Type B pancreatic cell (in vitro differentiated cells): ENCODE data around the gene CDC23. TPM values are rescaled to one million over a fixed set of nuclear protein-coding genes. Genes with fewer than 3 reads are reported as not detected.
"Not testable (repeated sequence)": the region's sequence is repeated elsewhere in the genome, so short reads cannot be mapped to it uniquely, and the experiment has no call there.

Experiments
- DNase-seq: peaks from one replicate; pipeline ENCODE4 v3.0.0; 2021; ENCODE audit warnings: mixed read lengths; ENCODE audit not compliant: unreplicated experiment; ENCODE audit errors: extremely low spot score
- H3K27ac Mint-ChIP-seq: 2 replicates; pipeline ENCODE4 v1.8.0; 2021; ENCODE audit warnings: mild to moderate bottlenecking, mixed read lengths
- H3K27me3 Mint-ChIP-seq: 2 replicates; pipeline ENCODE4 v1.8.0; 2021; ENCODE audit warnings: mixed read lengths
- H3K36me3 Mint-ChIP-seq: 2 replicates; pipeline ENCODE4 v1.8.0; 2021; ENCODE audit warnings: mixed read lengths
- H3K4me1 Mint-ChIP-seq: one replicate; pipeline ENCODE4 v1.8.0; 2021; ENCODE audit warnings: mixed read lengths; ENCODE audit not compliant: unreplicated experiment
- H3K4me3 Mint-ChIP-seq: 2 replicates; pipeline ENCODE4 v1.8.0; 2021; ENCODE audit warnings: mild to moderate bottlenecking, mixed read lengths
- H3K9me3 Mint-ChIP-seq: 2 replicates; pipeline ENCODE4 v1.8.0; 2021; ENCODE audit warnings: mixed read lengths
- CTCF ChIP-seq: fragments of 200-600 bp; sonication (generic); conservative IDR thresholded peaks from 2 replicates; pipeline ENCODE4 v1.5.0; 2021; ENCODE audit warnings: antibody characterized with exemption, mild to moderate bottlenecking
- long read RNA-seq: library from polyadenylated mRNA; unstranded; transcript quantifications from one replicate; pipeline ENCODE4 v2.0.0, GENCODE V29; 2020
- total RNA-seq: library from RNA; stranded (reverse); gene quantifications from 2 replicates; pipeline ENCODE4 v1.2.1, GENCODE V29; 2021; ENCODE audit warnings: low replicate concordance

The CDC23 gene
- 40.2 and 41.6 TPM in 2 replicates for total RNA-seq
- long read RNA-seq, transcript CDC23-202 (16 exons, 3,155 nt), result major isoform, 151 of 172 reads
- long read RNA-seq, partial matches to known transcripts, result 5 of 172 reads
- long read RNA-seq, other reads (novel, unspliced or antisense), result 12 of 172 reads

GRCh38 chr5:138213161-138214029 lies at the start of gene CDC23:
TSS of gene CDC23 (minus strand) at chr5:138213323. CDS start at chr5:138213312, 11 bp downstream.
- Mint-ChIP-seq H3K36me3 (no peaks in the 10 kb centered on the region), H3K27me3 (no peaks in the 10 kb centered on the region), H3K27ac (peak within 1 kb of the TSS; percentile 97), H3K4me1 (peaks cover 20% of the 10 kb centered on the region), H3K9me3 (no peaks in the 10 kb centered on the region), H3K4me3 (peak within 1 kb of the TSS; percentile 99)
- no peak for TF ChIP-seq CTCF
- peak; percentile 89 for DNase-seq

- Mint-ChIP-seq H3K9me3 (no peaks in the 10 kb centered on the region), H3K36me3 (no peaks in the 10 kb centered on the region), H3K4me3 (no peak overlapping the region), H3K27me3 (peaks cover 17% of the 10 kb centered on the region), H3K27ac (no peak overlapping the region), H3K4me1 (peaks cover 3% of the 10 kb centered on the region)
- DNase-seq, result no peak
- TF ChIP-seq CTCF, result no peak
These were observed 45.7 kb upstream of the CDC23 start for GRCh38 chr5:138258704-138259292.

- H3K4me1 Mint-ChIP-seq, result peaks cover 3% of the 10 kb centered on the region
- TF ChIP-seq CTCF, result no peak
- peaks cover 21% of the 10 kb centered on the region for H3K27me3 Mint-ChIP-seq
- H3K4me3 Mint-ChIP-seq, result no peak overlapping the region
- DNase-seq, result no peak
- H3K36me3 Mint-ChIP-seq, result no peaks in the 10 kb centered on the region
- no peak overlapping the region for H3K27ac Mint-ChIP-seq
- H3K9me3 Mint-ChIP-seq, result no peaks in the 10 kb centered on the region
These were observed 44.5 kb upstream of the CDC23 start for GRCh38 chr5:138257583-138257982.

GRCh38 chr5:138252944-138253343 lies 39.8 kb upstream of the CDC23 start:
- no peak overlapping the region for H3K4me3 Mint-ChIP-seq
- H3K27ac Mint-ChIP-seq, result no peak overlapping the region

GRCh38 chr5:138247800-138248199 lies 34.7 kb upstream of the CDC23 start:
- Mint-ChIP-seq H3K4me1 (peaks cover 15% of the 10 kb centered on the region), H3K27me3 (peaks cover 28% of the 10 kb centered on the region)
- DNase-seq, H3K4me3 Mint-ChIP-seq, H3K36me3 Mint-ChIP-seq, H3K27ac Mint-ChIP-seq, H3K9me3 Mint-ChIP-seq: not testable (repeated sequence)

More at GRCh38 chr5:138252944-138253343, 39.8 kb upstream of the CDC23 start:
- DNase-seq, result no peak
- no peaks in the 10 kb centered on the region for H3K36me3 Mint-ChIP-seq
- TF ChIP-seq CTCF, result no peak
- H3K27me3 Mint-ChIP-seq, result peaks cover 11% of the 10 kb centered on the region
- no peaks in the 10 kb centered on the region for H3K9me3 Mint-ChIP-seq
- no peaks in the 10 kb centered on the region for H3K4me1 Mint-ChIP-seq

GRCh38 chr5:138246822-138247221 lies 33.7 kb upstream of the CDC23 start:
- Mint-ChIP-seq H3K4me3 (no peak overlapping the region), H3K36me3 (no peaks in the 10 kb centered on the region), H3K27me3 (peaks cover 33% of the 10 kb centered on the region), H3K9me3 (no peaks in the 10 kb centered on the region), H3K4me1 (peaks cover 19% of the 10 kb centered on the region), H3K27ac (peak overlapping the region; percentile 44)
- TF ChIP-seq CTCF, result no peak
- DNase-seq, result no peak
